Measurements from ENCODE around the gene MYH7B. TPM values are rescaled to one million over a fixed set of nuclear protein-coding genes. Genes with fewer than 3 reads are reported as not detected.

The MYH7B gene
- total RNA-seq, 1 experiment from 2014 or later, result 1.0 TPM

DNA sequence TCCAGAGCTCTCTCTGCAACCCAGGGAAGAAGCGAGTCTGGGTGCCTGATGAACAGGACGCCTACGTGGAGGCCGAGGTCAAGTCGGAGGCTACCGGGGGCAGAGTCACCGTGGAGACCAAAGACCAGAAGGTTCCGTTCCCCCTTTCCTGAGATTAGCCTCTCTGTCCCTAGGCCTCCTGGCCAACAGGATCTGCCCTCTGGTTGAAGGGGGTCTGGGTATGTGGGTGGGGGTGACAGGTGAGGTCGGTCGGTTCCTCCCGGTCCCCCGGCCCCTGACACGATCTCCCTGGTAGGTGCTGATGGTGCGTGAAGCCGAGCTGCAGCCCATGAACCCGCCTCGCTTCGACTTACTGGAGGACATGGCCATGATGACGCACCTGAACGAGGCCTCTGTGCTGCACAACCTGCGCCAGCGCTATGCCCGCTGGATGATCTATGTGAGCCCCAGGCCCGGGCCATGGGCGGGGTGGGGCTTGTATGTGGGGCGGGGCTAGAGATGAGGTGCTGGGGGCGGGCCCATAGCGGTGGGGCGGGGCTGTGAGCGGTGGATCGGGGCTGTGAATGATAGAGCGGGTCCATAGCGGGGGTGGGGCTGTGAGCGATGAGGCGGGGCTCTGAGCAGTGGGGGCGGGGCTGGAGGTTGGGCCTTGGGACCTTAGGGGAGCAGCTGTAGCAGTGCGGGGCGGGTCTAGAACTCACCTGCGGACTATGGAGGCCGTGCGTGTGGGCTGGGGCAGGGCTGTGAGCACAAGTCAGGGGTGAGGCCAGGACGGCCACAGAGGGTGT is 23.9 kb downstream of the MYH7B start:
- no peaks in the 10 kb centered on the region for H3K79me2 ChIP-seq (ENCODE audit: low read depth)
- ChIA-PET POLR2A (ENCODE audit: unreplicated experiment) (no interaction called here), CTCF (no interaction called here)
- no peak overlapping the region for H2AFZ ChIP-seq
- BruUV-seq (replicated peaks), result no TSS peak
- H3K4me3 ChIP-seq, result no peak overlapping the region
- no peaks in the 10 kb centered on the region for H4K20me1 ChIP-seq (ENCODE audit: insufficient read depth)
- TF ChIP-seq, protein P1, sequence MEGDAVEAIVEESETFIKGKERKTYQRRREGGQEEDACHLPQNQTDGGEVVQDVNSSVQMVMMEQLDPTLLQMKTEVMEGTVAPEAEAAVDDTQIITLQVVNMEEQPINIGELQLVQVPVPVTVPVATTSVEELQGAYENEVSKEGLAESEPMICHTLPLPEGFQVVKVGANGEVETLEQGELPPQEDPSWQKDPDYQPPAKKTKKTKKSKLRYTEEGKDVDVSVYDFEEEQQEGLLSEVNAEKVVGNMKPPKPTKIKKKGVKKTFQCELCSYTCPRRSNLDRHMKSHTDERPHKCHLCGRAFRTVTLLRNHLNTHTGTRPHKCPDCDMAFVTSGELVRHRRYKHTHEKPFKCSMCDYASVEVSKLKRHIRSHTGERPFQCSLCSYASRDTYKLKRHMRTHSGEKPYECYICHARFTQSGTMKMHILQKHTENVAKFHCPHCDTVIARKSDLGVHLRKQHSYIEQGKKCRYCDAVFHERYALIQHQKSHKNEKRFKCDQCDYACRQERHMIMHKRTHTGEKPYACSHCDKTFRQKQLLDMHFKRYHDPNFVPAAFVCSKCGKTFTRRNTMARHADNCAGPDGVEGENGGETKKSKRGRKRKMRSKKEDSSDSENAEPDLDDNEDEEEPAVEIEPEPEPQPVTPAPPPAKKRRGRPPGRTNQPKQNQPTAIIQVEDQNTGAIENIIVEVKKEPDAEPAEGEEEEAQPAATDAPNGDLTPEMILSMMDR (conservative IDR thresholded peaks at IDR 0.05), result no peak
- TF ChIP-seq EZH2 (IDR thresholded peaks at IDR 0.05; ENCODE audit: low read depth), result no peak
- no peak overlapping the region for H3K27ac ChIP-seq
- H3K4me2 ChIP-seq, result no peak overlapping the region
- H3K9me3 ChIP-seq (ENCODE audit: insufficient read depth, low read depth), result no peaks in the 10 kb centered on the region
- intact Hi-C loops (cut with micrococcal nuclease; ENCODE audit: unreplicated experiment), result loop anchor here (10.0 kb wide), 1 partner anchor 105 kb away; the partner anchor contains the start of genes ACSS2 and GGT7
- H3K27me3 ChIP-seq (ENCODE audit: insufficient read depth, low read depth), result no peaks in the 10 kb centered on the region
- no peaks in the 10 kb centered on the region; the same call in 1 of the 2 replicates for H3F3A ChIP-seq (ENCODE audit: insufficient read depth, low read depth)
- H3K9me2 ChIP-seq (ENCODE audit: insufficient read depth), result no peaks in the 10 kb centered on the region
- no peak for DNase-seq
- H3K36me3 ChIP-seq (ENCODE audit: low read depth), result no peaks in the 10 kb centered on the region
- peaks cover 9% of the 10 kb centered on the region for H3K4me1 ChIP-seq (replicated peaks; ENCODE audit: insufficient read depth)

DNA sequence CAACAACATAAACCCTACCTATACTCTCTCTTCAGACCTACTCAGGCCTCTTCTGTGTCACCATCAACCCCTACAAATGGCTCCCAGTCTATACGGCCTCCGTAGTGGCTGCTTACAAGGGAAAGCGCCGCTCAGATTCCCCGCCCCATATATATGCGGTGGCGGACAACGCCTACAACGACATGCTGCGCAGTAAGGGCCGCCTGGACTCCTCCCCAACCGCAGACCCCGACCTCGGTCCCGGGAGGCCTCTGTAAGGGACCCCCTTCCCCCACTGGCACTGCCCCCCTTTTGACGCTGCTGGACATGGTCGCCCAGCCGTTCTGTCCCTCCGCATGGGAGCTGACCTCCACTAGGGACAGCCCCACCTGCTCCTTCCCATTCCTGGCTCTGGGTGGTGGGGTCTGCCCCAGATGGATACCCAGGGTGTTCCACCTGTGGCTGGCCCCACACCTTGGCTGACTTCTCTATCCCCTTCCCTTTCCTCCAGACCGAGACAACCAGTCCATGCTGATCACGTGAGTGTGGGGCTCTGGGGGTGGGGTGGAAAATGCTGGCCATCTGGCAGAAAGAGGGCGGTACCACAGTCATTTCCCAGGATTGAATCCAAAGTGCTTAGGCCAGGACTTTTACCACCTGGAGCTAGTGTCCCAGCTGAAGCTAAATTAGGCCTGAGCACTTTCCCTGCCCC is 25.0 kb downstream of the MYH7B start:
- H3K27me3 ChIP-seq (ENCODE audit: insufficient read depth, low read depth), result no peaks in the 10 kb centered on the region
- intact Hi-C loops (cut with micrococcal nuclease; ENCODE audit: unreplicated experiment), result loop anchor here (10.0 kb wide), 1 partner anchor 106 kb away; the partner anchor contains the start of genes ACSS2 and GGT7
- no peaks in the 10 kb centered on the region for H3K79me2 ChIP-seq (ENCODE audit: low read depth)
- H4K20me1 ChIP-seq (ENCODE audit: insufficient read depth), result no peaks in the 10 kb centered on the region
- no peaks in the 10 kb centered on the region; the same call in 1 of the 2 replicates for H3F3A ChIP-seq (ENCODE audit: insufficient read depth, low read depth)
- no peak overlapping the region for H2AFZ ChIP-seq
- DNase-seq, result no peak
- TF ChIP-seq EZH2 (IDR thresholded peaks at IDR 0.05; ENCODE audit: low read depth), result no peak
- TF ChIP-seq, protein P1 (conservative IDR thresholded peaks at IDR 0.05), result no peak
- peaks cover 18% of the 10 kb centered on the region for H3K4me1 ChIP-seq (replicated peaks; ENCODE audit: insufficient read depth)
- H3K36me3 ChIP-seq (ENCODE audit: low read depth), result no peaks in the 10 kb centered on the region
- no peak overlapping the region for H3K4me2 ChIP-seq
- no peaks in the 10 kb centered on the region for H3K9me3 ChIP-seq (ENCODE audit: insufficient read depth, low read depth)
- ChIA-PET CTCF (no interaction called here), POLR2A (ENCODE audit: unreplicated experiment) (interaction anchor here (0.7 kb wide), 1 partner anchor 104 kb away, joined by 4 read pairs; the partner anchor contains the start of gene ACSS2)
- H3K27ac ChIP-seq, result no peak overlapping the region
- no TSS peak for BruUV-seq (replicated peaks)
- H3K4me3 ChIP-seq, result no peak overlapping the region
- H3K9me2 ChIP-seq (ENCODE audit: insufficient read depth), result no peaks in the 10 kb centered on the region

DNA sequence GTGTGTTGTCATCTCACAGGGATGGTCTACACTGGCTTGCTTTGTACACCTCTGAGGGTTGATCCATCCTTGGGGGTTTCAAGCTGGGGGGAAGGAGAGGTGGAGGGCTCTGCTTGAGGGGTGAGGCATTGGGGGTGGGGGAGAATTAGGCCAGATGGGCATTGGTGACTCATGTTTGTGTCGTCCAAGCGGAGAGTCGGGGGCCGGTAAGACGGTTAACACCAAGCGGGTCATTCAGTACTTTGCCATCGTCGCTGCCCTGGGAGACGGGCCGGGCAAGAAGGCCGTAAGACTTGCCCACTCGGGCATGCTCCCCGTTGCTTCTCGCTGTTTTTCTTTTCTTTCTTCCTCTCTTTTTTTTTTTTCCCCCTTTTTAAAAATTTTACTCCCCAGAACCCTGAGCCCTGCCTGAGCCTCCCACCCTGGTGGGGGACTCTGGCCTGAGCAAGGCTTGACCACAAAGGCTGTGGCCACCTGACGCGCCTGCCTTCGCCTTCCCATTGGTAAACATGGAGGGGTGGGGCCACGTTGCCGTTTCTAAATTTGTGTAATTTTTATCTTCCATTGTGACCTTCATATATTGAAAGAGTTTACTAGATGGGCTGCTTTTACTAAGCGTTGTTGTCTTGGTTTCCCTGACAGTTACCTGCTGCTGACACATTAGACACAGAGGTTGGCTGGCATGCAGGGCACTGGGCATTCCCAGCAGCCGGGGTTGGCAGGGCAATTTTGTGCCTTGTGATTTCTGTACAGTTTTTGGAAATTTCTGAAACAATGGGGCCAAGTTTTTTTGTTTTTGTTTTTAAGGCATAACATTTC is 26.8 kb downstream of the MYH7B start:
- no peaks in the 10 kb centered on the region for H3K36me3 ChIP-seq (ENCODE audit: low read depth)
- POLR2A ChIA-PET (ENCODE audit: unreplicated experiment), result no interaction called here
- H3F3A ChIP-seq (ENCODE audit: insufficient read depth, low read depth), result no peaks in the 10 kb centered on the region
- no peak for DNase-seq
- CTCF ChIA-PET, result no interaction called here
- no peak overlapping the region for H2AFZ ChIP-seq
- H3K79me2 ChIP-seq (ENCODE audit: low read depth), result no peaks in the 10 kb centered on the region
- H3K4me2 ChIP-seq, result no peak overlapping the region
- intact Hi-C loops (cut with micrococcal nuclease; ENCODE audit: unreplicated experiment), result loop anchor here (10.0 kb wide), 1 partner anchor 108 kb away; the partner anchor contains the start of genes ACSS2 and GGT7
- H4K20me1 ChIP-seq (ENCODE audit: insufficient read depth), result no peaks in the 10 kb centered on the region
- no TSS peak for BruUV-seq (replicated peaks)
- no peaks in the 10 kb centered on the region for H3K27me3 ChIP-seq (ENCODE audit: insufficient read depth, low read depth)
- no peak overlapping the region for H3K27ac ChIP-seq
- peaks cover 18% of the 10 kb centered on the region for H3K4me1 ChIP-seq (replicated peaks; ENCODE audit: insufficient read depth)
- no peaks in the 10 kb centered on the region for H3K9me3 ChIP-seq (ENCODE audit: insufficient read depth, low read depth)
- H3K4me3 ChIP-seq, result no peak overlapping the region
- TF ChIP-seq EZH2 (IDR thresholded peaks at IDR 0.05; ENCODE audit: low read depth), result no peak
- no peaks in the 10 kb centered on the region for H3K9me2 ChIP-seq (ENCODE audit: insufficient read depth)
